Measurements from ENCODE around the gene PTPN3. TPM values are rescaled to one million over a fixed set of nuclear protein-coding genes. Genes with fewer than 3 reads are reported as not detected.

The PTPN3 gene
- total and polyA plus RNA-seq, 10 of the 15 experiments (the other 5 are each of a cell fraction or from before 2014, with no cell fraction given), result 0.18 to 1.3 (median 0.39) TPM

DNA sequence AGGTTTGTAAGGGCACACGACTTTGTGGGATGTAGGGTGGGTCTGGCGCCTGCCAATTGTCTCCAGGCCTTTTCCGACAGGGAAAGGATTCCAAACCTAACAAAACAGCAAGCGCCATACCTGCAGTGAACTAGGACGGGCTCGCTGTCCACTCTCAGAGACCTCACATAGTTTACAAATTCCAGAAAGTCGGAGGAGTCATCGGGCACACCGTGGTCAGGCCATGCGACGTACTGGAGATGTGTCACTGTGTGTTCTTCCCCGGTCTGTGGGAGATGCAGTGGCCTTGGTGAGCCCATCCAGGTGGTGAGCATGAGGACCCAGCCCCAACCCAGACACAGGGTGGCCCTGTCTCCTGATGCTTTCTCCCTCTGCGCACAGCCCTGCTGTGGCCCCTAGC is 115.9 kb downstream of the PTPN3 start:
- in situ Hi-C loops (cut with MboI), result no loop called here
- SMC1A ChIA-PET (ENCODE audit: uncharacterized antibody, unreplicated experiment), result no interaction called here
- H3K9me3 ChIP-seq (replicated peaks; ENCODE audit: control insufficient read depth, insufficient read depth, low read length), result peaks cover 1% of the 10 kb centered on the region; the same call in 1 of the 3 replicates
- no peaks in the 10 kb centered on the region for H3K36me3 ChIP-seq (ENCODE audit: control insufficient read depth in 2 of 2, insufficient read depth in 2 of 2, low read length in 1 of 2)
- no peak overlapping the region for H3K4me2 ChIP-seq (ENCODE audit: control insufficient read depth, insufficient read depth)
- POLR2A ChIA-PET, result no interaction called here
- FAIRE-seq, result no peak
- H3K4me1 ChIP-seq (ENCODE audit: control insufficient read depth, insufficient read depth, low read length), result peaks cover 36% of the 10 kb centered on the region
- WGBS (ENCODE audit: insufficient coverage, insufficient replicate concordance, low lambda C conversion rate, missing lambda C conversion rate), result 85% methylated on average over 13 of the region's 13 CpGs
- H3K4me3 ChIP-seq, result no peak overlapping the region
- H2AFZ ChIP-seq (ENCODE audit: control insufficient read depth, low read depth, low read length), result no peak overlapping the region
- DNase-seq (ENCODE audit: low read depth, low spot score), result no peak
- no peaks in the 10 kb centered on the region for H3K79me2 ChIP-seq (ENCODE audit: control insufficient read depth, insufficient read depth, low read length)
- CTCF ChIA-PET, result interaction anchor here (2.1 kb wide), 1 partner anchor 18 kb away, joined by 7 read pairs; no protein-coding TSS in a partner anchor
- intact Hi-C loops (cut with micrococcal nuclease; ENCODE audit: unreplicated experiment), result loop anchor here (5.0 kb wide), 1 partner anchor 85 kb away; no protein-coding TSS in a partner anchor
- peaks cover 0 to 2% of the 10 kb centered on the region in 2 experiments; a peak in 1 of 4 replicates for H3K27me3 ChIP-seq (replicated peaks in 1 of 2; ENCODE audit: control insufficient read depth in 2 of 2, insufficient read depth in 2 of 2, low read length in 1 of 2)
- H3K9ac ChIP-seq (ENCODE audit: control insufficient read depth, insufficient read depth, low read length), result no peak overlapping the region
- RAD21 ChIA-PET (ENCODE audit: unreplicated experiment), result no interaction called here
- ATAC-seq, result no peak
- no TSS peak for BruUV-seq (replicated peaks)
- H4K20me1 ChIP-seq (ENCODE audit: control insufficient read depth, insufficient read depth), result no peaks in the 10 kb centered on the region
- H3K27ac ChIP-seq (ENCODE audit: control insufficient read depth, insufficient read depth), result no peak overlapping the region
- TF ChIP-seq IRF4 (IDR thresholded peaks at IDR 0.05; ENCODE audit: low read depth, low read length) (no peak), PAX5 (IDR thresholded peaks at IDR 0.05; ENCODE audit: borderline replicate concordance, low read depth, low read length) (no peak), SMAD5 (IDR thresholded peaks at IDR 0.05; ENCODE audit: low read depth) (no peak), NFYA (IDR thresholded peaks at IDR 0.05; ENCODE audit: borderline replicate concordance, low read depth, low read length) (no peak), SREBF2 (IDR thresholded peaks at IDR 0.05; ENCODE audit: low read length) (no peak), ZNF207 (IDR thresholded peaks at IDR 0.05; ENCODE audit: borderline replicate concordance) (no peak), HDAC6 (IDR thresholded peaks at IDR 0.05; ENCODE audit: unreplicated experiment) (no peak), PAX8 (IDR thresholded peaks at IDR 0.05) (no peak), YBX1 (IDR thresholded peaks at IDR 0.05) (no peak), FOS (IDR thresholded peaks at IDR 0.05; ENCODE audit: borderline replicate concordance, extremely low read depth, insufficient read length) (no peak)
- TF ChIP-seq, protein P1, sequence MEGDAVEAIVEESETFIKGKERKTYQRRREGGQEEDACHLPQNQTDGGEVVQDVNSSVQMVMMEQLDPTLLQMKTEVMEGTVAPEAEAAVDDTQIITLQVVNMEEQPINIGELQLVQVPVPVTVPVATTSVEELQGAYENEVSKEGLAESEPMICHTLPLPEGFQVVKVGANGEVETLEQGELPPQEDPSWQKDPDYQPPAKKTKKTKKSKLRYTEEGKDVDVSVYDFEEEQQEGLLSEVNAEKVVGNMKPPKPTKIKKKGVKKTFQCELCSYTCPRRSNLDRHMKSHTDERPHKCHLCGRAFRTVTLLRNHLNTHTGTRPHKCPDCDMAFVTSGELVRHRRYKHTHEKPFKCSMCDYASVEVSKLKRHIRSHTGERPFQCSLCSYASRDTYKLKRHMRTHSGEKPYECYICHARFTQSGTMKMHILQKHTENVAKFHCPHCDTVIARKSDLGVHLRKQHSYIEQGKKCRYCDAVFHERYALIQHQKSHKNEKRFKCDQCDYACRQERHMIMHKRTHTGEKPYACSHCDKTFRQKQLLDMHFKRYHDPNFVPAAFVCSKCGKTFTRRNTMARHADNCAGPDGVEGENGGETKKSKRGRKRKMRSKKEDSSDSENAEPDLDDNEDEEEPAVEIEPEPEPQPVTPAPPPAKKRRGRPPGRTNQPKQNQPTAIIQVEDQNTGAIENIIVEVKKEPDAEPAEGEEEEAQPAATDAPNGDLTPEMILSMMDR (IDR thresholded peaks at IDR 0.05 in 2 of 3, conservative IDR thresholded peaks at IDR 0.05 in 1 of 3; ENCODE audit: control insufficient read depth in 2 of 3, extremely low read depth in 1 of 3, insufficient read depth in 1 of 3, low read depth in 3 of 3, low read length in 3 of 3), result no peak
- TF ChIP-seq, protein P2, sequence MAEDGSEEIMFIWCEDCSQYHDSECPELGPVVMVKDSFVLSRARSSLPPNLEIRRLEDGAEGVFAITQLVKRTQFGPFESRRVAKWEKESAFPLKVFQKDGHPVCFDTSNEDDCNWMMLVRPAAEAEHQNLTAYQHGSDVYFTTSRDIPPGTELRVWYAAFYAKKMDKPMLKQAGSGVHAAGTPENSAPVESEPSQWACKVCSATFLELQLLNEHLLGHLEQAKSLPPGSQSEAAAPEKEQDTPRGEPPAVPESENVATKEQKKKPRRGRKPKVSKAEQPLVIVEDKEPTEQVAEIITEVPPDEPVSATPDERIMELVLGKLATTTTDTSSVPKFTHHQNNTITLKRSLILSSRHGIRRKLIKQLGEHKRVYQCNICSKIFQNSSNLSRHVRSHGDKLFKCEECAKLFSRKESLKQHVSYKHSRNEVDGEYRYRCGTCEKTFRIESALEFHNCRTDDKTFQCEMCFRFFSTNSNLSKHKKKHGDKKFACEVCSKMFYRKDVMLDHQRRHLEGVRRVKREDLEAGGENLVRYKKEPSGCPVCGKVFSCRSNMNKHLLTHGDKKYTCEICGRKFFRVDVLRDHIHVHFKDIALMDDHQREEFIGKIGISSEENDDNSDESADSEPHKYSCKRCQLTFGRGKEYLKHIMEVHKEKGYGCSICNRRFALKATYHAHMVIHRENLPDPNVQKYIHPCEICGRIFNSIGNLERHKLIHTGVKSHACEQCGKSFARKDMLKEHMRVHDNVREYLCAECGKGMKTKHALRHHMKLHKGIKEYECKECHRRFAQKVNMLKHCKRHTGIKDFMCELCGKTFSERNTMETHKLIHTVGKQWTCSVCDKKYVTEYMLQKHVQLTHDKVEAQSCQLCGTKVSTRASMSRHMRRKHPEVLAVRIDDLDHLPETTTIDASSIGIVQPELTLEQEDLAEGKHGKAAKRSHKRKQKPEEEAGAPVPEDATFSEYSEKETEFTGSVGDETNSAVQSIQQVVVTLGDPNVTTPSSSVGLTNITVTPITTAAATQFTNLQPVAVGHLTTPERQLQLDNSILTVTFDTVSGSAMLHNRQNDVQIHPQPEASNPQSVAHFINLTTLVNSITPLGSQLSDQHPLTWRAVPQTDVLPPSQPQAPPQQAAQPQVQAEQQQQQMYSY (CRISPR knock-in tag; IDR thresholded peaks at IDR 0.05), result no peak
- TF ChIP-seq, protein P3, sequence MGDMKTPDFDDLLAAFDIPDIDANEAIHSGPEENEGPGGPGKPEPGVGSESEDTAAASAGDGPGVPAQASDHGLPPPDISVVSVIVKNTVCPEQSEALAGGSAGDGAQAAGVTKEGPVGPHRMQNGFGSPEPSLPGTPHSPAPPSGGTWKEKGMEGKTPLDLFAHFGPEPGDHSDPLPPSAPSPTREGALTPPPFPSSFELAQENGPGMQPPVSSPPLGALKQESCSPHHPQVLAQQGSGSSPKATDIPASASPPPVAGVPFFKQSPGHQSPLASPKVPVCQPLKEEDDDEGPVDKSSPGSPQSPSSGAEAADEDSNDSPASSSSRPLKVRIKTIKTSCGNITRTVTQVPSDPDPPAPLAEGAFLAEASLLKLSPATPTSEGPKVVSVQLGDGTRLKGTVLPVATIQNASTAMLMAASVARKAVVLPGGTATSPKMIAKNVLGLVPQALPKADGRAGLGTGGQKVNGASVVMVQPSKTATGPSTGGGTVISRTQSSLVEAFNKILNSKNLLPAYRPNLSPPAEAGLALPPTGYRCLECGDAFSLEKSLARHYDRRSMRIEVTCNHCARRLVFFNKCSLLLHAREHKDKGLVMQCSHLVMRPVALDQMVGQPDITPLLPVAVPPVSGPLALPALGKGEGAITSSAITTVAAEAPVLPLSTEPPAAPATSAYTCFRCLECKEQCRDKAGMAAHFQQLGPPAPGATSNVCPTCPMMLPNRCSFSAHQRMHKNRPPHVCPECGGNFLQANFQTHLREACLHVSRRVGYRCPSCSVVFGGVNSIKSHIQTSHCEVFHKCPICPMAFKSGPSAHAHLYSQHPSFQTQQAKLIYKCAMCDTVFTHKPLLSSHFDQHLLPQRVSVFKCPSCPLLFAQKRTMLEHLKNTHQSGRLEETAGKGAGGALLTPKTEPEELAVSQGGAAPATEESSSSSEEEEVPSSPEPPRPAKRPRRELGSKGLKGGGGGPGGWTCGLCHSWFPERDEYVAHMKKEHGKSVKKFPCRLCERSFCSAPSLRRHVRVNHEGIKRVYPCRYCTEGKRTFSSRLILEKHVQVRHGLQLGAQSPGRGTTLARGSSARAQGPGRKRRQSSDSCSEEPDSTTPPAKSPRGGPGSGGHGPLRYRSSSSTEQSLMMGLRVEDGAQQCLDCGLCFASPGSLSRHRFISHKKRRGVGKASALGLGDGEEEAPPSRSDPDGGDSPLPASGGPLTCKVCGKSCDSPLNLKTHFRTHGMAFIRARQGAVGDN (IDR thresholded peaks at IDR 0.05), result no peak

Data from GM12878 (cell line).